Mucosa of rectum (tissue), 2 donors: Measurements from ENCODE around the gene KDM2A.

Experiments
- H3K27ac ChIP-seq, 2 donors: one replicate each; pipeline ENCODE4 v1.7.0; 2013; ENCODE audit warnings: inconsistent platforms in 2 of 2, low read depth in 2 of 2, low read length in 2 of 2
- H3K27me3 ChIP-seq, 2 donors: one replicate each; pipeline ENCODE4 v1.7.0; 2013; ENCODE audit warnings: low read length in 2 of 2; ENCODE audit not compliant: control insufficient read depth in 2 of 2, insufficient read depth in 2 of 2
- H3K36me3 ChIP-seq, 2 donors: one replicate each; pipeline ENCODE4 v1.7.0; 2013; ENCODE audit warnings: low read length in 2 of 2; ENCODE audit not compliant: control insufficient read depth in 2 of 2, insufficient read depth in 2 of 2
- H3K4me1 ChIP-seq, 2 donors: one replicate each; pipeline ENCODE4 v1.7.0; 2013; ENCODE audit warnings: low read length in 2 of 2, mild to moderate bottlenecking in 1 of 2; ENCODE audit not compliant: control insufficient read depth in 2 of 2, insufficient read depth in 2 of 2
- H3K4me3 ChIP-seq, 2 donors: one replicate each; pipeline ENCODE4 v1.7.0; 2013; ENCODE audit warnings: low read length in 2 of 2
- H3K9ac ChIP-seq, 2 donors: one replicate each; pipeline ENCODE4 v1.7.0; 2013; ENCODE audit warnings: low read length in 2 of 2, low read depth in 1 of 2, mild to moderate bottlenecking in 1 of 2
- H3K9me3 ChIP-seq, 2 donors: one replicate each; pipeline ENCODE4 v1.7.0; 2013; ENCODE audit warnings: low read length in 2 of 2; ENCODE audit not compliant: control insufficient read depth in 2 of 2
- donor health status: healthy.
- donor health status: Normal muscosa, but diverticular disease.

Gene KDM2A

GRCh38 chr11:67300256-67300755 lies 181.2 kb downstream of the KDM2A start:
- H3K9me3 ChIP-seq, result peaks cover 0 to 3% of the 10 kb centered on the region in 2 donors
- peaks cover 18 to 20% of the 10 kb centered on the region in 2 donors for H3K36me3 ChIP-seq
- no peak overlapping the region for H3K9ac ChIP-seq
- peaks cover 15 to 27% of the 10 kb centered on the region in 2 donors for H3K4me1 ChIP-seq
- no peak overlapping the region for H3K27ac ChIP-seq
- no peaks in the 10 kb centered on the region for H3K27me3 ChIP-seq
- H3K4me3 ChIP-seq, result no peak overlapping the region

GRCh38 chr11:67300756-67301312 lies 181.8 kb downstream of the KDM2A start:
- Histone ChIP-seq H3K4me1 (peaks cover 15 to 27% of the 10 kb centered on the region in 2 donors), H3K36me3 (peaks cover 18 to 20% of the 10 kb centered on the region in 2 donors), H3K4me3 (no peak overlapping the region), H3K9me3 (peaks cover 0 to 2% of the 10 kb centered on the region in 2 donors), H3K27me3 (no peaks in the 10 kb centered on the region), H3K27ac (no peak overlapping the region), H3K9ac (no peak overlapping the region)

GRCh38 chr11:67301313-67301921 lies 182.4 kb downstream of the KDM2A start:
- H3K27ac ChIP-seq, result no peak overlapping the region
- H3K4me1 ChIP-seq, result peaks cover 15 to 27% of the 10 kb centered on the region in 2 donors
- H3K36me3 ChIP-seq, result peaks cover 18 to 20% of the 10 kb centered on the region in 2 donors
- peak overlapping the region in 1 of 2 donors; percentile 54 for H3K4me3 ChIP-seq
- H3K9ac ChIP-seq, result peak overlapping the region in 1 of 2 donors; percentile 69
- no peaks in the 10 kb centered on the region for H3K9me3 ChIP-seq
- H3K27me3 ChIP-seq, result no peaks in the 10 kb centered on the region

- peaks cover 15 to 27% of the 10 kb centered on the region in 2 donors for H3K4me1 ChIP-seq
- H3K9ac ChIP-seq, result peak overlapping the region; percentile 81 to 95
- peak overlapping the region; percentile 86 to 91 for H3K27ac ChIP-seq
- H3K36me3 ChIP-seq, result peaks cover 20 to 23% of the 10 kb centered on the region in 2 donors
- no peaks in the 10 kb centered on the region for H3K27me3 ChIP-seq
- H3K4me3 ChIP-seq, result peak overlapping the region; percentile 77 to 79
- no peaks in the 10 kb centered on the region for H3K9me3 ChIP-seq
Measured at GRCh38 chr11:67301951-67302516, 183.0 kb downstream of the KDM2A start.

GRCh38 chr11:67302571-67303131 lies 183.6 kb downstream of the KDM2A start:
- H3K9me3 ChIP-seq, result no peaks in the 10 kb centered on the region
- peak overlapping the region; percentile 77 to 79 for H3K4me3 ChIP-seq
- peak overlapping the region; percentile 86 to 91 for H3K27ac ChIP-seq
- H3K4me1 ChIP-seq, result peaks cover 15 to 27% of the 10 kb centered on the region in 2 donors
- no peaks in the 10 kb centered on the region for H3K27me3 ChIP-seq
- H3K36me3 ChIP-seq, result peaks cover 26 to 30% of the 10 kb centered on the region in 2 donors
- peak overlapping the region; percentile 81 to 95 for H3K9ac ChIP-seq

GRCh38 chr11:67303132-67303834 lies 184.2 kb downstream of the KDM2A start, which contains the start of gene SSH3:
TSS of gene SSH3 (plus strand) at chr11:67303530. CDS start at chr11:67303626, 96 bp downstream.
- Histone ChIP-seq H3K4me1 (peaks cover 15 to 27% of the 10 kb centered on the region in 2 donors), H3K9me3 (no peaks in the 10 kb centered on the region), H3K36me3 (peaks cover 30 to 36% of the 10 kb centered on the region in 2 donors), H3K27ac (peak within 1 kb of the TSS; percentile 86 to 91), H3K27me3 (no peaks in the 10 kb centered on the region), H3K9ac (peak within 1 kb of the TSS; percentile 81 to 95), H3K4me3 (peak within 1 kb of the TSS; percentile 77 to 79)

- Histone ChIP-seq H3K27me3 (no peaks in the 10 kb centered on the region), H3K36me3 (peaks cover 28 to 42% of the 10 kb centered on the region in 2 donors)
Measured at GRCh38 chr11:67303835-67304411, 184.9 kb downstream of the KDM2A start.

GRCh38 chr11:67304511-67305113 lies 185.5 kb downstream of the KDM2A start:
- peak overlapping the region; percentile 72 to 95 for H3K9ac ChIP-seq
- no peaks in the 10 kb centered on the region for H3K27me3 ChIP-seq
- peaks cover 15 to 27% of the 10 kb centered on the region in 2 donors for H3K4me1 ChIP-seq
- H3K36me3 ChIP-seq, result peaks cover 28 to 42% of the 10 kb centered on the region in 2 donors
- H3K27ac ChIP-seq, result no peak overlapping the region
- H3K9me3 ChIP-seq, result no peaks in the 10 kb centered on the region
- H3K4me3 ChIP-seq, result peak overlapping the region; percentile 77 to 79

More at GRCh38 chr11:67303835-67304411, 184.9 kb downstream of the KDM2A start:
- H3K4me1 ChIP-seq, result peaks cover 15 to 27% of the 10 kb centered on the region in 2 donors
- H3K9ac ChIP-seq, result peak overlapping the region; percentile 72 to 95
- no peaks in the 10 kb centered on the region for H3K9me3 ChIP-seq
- H3K27ac ChIP-seq, result peak overlapping the region; percentile 85 to 91
- H3K4me3 ChIP-seq, result peak overlapping the region; percentile 77 to 79
